Esophagus mucosa (tissue), 1 donor: Measurements from ENCODE around the gene CTDNEP1. TPM values are rescaled to one million over a fixed set of nuclear protein-coding genes. Genes with fewer than 3 reads are reported as not detected.

Experiments used
- ATAC-seq: fragments of 200-7000 bp; cut with Tn5 transposase; one replicate; pipeline ENCODE4 v1.9.1; 2020
- total RNA-seq: library from RNA; stranded (reverse); gene quantifications from one replicate; pipeline ENCODE4 v1.2.4, GENCODE V29; 2023
- donor health status: DM: yes; HTN: yes; CAD: no.

CTDNEP1 gene
- total RNA-seq, 1 donor from 2014 or later: 87.6 TPM

- no peak for ATAC-seq
Measured at GRCh38 chr17:7226721-7227710, 24.5 kb downstream of the CTDNEP1 start.

GRCh38 chr17:7225711-7226331 is 25.7 kb downstream of the CTDNEP1 start:
- no peak for ATAC-seq

DNA sequence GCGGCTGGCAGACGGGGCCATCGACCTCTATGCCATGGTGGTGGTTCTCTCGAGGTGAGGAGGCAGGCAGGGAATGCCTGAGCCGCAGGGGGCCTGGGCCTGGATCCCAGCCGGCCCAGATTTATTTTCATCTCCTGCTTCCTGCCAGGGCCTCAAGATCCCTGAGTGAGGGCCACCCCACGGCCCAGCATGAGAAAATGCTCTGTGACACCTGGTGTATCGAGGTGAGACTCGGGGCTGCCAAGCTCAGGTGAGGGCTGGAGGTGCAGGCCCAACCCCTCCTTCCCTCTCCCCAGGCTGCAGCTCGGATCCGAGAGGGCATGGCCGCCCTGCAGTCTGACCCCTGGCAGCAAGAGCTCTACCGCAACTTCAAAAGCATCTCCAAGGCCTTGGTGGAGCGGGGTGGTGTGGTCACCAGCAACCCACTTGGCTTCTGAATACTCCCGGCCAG is 26.8 kb downstream of the CTDNEP1 start:
- no peak for ATAC-seq

DNA sequence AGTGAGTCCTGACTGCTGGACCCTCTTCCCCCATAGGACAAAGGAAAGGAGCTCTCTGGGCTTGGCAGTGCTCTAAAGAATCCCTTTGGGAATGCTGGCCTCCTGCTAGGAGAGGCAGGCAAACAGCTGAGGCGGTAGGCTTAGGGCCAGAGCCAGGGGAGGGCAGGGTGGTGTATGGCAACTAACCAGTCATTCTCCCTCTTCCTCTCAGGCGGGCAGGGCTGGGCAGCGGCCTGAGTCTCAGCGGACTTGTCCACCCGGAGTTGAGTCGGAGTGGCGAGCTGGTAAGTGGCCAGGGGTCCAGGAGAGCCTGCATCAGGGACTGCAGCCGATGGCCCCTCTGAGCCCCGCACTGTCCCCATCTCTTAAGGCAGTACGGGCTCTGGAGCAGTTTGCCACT is 27.4 kb downstream of the CTDNEP1 start:
- ATAC-seq: no peak

DNA sequence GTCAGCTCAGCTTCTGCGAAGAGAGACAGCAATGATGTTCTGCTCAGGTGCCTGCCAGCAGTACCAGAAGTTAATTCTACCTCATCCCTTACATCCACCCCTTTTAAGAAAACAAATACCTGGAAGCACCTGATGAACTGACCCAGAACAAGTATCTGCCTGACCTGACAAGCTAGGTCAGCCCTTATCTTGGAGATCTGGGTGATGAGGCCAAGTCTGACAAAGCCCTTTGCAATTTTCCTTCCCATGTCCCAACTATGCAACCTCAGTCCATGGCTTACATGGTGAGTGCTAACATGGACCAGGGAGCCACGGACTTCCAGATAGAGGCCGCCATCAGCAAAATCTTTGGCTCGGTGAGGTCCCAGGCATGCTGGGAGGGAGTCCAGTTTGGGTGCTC is 28.2 kb downstream of the CTDNEP1 start:
- ATAC-seq: no peak

DNA sequence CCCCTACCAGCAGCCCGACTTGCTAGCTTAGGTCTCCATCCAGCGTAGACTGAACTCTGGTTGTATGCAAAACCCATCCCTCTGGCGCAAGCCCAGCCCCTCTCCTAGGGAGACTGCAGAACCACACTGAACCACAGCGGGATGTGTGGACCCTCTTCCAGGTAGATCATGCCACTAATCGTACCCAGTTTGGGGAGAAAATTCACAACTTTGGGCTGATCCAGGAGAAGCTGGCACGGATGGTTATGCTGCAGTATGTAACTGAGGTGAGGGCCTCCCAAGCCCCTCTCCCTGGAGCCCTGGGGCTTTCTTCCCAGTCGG is 28.6 kb downstream of the CTDNEP1 start:
- ATAC-seq: no peak

DNA sequence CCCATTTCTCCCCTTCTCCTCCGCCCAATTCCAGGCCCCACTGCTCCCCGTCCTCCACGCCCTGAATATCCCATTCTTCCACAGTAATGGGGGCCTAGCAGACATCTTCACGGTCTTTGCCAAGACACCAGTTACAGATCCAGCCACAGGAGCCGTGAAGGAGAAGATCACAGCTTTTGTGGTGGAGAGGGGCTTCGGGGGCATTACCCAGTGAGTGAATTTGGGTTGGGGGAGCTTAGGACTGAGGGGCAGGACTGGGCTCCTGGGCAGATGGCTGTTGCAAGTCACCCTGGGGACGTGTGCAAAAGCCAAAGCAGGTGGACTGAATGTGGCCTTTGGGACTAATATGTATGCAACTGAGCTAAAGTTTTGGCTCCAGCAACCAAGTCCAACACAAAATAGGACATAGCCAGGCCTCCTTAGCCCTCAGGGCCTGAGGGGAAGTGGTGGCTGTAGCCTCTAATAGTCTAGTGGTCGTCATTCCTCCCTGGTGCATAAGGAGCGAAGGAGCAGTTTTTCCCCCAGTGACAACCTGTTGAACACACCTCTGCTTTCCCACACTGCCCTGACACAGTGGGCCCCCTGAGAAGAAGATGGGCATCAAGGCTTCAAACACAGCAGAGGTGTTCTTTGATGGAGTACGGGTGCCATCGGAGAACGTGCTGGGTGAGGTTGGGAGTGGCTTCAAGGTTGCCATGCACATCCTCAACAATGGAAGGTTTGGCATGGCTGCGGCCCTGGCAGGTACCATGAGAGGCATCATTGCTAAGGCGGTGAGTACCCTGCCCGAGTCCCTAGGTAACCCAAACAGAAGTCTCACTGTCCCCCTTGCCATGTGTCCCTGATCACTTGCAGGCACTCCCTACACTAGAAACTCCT is 29.2 kb downstream of the CTDNEP1 start:
- no peak for ATAC-seq

GRCh38 chr17:7221278-7222092 is 30.0 kb downstream of the CTDNEP1 start:
- ATAC-seq: peak; percentile 24

GRCh38 chr17:7220593-7221277 is 30.8 kb downstream of the CTDNEP1 start:
- peak; percentile 72 for ATAC-seq

GRCh38 chr17:7219812-7220592 is 31.5 kb downstream of the CTDNEP1 start, which contains the start of the genes ACADVL and DLG4:
ACADVL (plus strand) TSS chr17:7219938; CDS start chr17:7219985, 47 bp downstream.
DLG4 (minus strand) TSS chr17:7219836.
- ATAC-seq: peak; percentile 70

- no peak for ATAC-seq
Measured at GRCh38 chr17:7219229-7219811, 32.2 kb downstream of the CTDNEP1 start.

DNA sequence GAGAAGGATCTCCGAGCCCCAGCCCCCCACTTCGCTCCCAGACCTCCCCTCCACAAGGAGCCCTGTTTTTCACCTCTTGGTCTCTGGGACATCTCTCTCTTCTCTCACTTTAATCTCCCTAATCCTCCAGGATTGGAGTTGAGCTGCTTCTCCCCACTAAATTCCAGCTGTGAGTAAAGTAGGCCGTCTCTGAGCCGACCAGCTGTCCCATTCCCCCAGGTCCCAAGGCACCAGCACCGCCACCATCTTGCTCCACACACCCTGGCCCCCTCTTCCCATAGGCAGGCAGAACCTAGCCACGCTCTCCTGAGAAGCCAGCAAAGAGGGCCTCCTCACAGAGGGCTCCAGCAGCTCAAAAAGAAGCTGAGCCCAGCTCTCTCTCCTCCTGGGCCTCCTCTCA is 32.8 kb downstream of the CTDNEP1 start:
- no peak for ATAC-seq

DNA sequence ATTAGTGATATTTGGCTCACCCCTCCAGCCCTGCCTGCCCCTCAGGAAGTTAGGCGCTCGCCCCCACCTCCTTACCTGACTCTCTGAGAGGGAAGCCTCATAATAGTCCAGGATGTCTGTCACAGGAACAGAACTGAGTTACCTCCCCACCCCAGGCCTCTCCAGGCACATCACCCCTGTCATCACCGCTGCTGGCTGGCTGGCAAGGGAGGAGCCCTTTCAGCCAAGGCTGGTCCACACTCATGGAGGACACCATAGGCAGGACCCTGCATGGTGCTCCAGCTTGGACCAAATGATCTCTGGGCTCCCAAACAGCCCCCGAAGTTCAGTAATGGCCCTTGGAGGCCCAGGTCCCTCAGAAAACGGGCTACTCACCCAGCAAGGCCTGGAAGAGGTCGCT is 33.4 kb downstream of the CTDNEP1 start:
- ATAC-seq: no peak

- no peak for ATAC-seq
Measured at GRCh38 chr17:7217113-7217987, 34.2 kb downstream of the CTDNEP1 start.

GRCh38 chr17:7216242-7217112 is 35.1 kb downstream of the CTDNEP1 start:
- no peak for ATAC-seq

DNA sequence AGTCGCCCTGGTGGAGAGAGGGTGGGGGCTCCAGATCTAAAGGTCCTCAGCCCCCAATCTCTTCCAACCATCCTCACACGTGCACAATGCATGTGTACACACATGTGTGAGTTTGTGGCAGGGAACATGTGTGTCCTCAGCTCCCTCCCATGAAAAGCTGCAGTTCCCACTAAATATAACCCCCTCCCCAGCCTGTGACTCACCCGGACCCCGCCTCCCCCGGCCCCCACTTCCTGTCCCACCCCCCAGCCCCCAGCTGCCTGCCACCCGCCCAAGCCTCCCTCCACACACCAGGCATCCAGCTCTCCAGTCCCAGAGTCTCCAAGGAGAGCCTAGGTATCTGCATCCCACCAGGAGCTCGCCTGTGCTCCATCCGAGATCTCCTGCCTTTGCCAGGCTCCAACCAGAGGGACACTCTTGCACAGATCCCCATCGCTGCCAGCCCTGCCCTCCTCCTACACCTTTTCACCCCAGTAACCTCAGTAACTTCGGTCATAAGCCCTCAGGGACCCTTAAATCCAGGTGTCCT is 35.8 kb downstream of the CTDNEP1 start:
- ATAC-seq: no peak

GRCh38 chr17:7215136-7215638 is 36.3 kb downstream of the CTDNEP1 start:
- ATAC-seq: no peak
